Stimulated activated CD4-positive, alpha-beta T cell treated with anti-CD3 and anti-CD28 coated beads, Interleukin-2, amount 100 ng/mL, for 24 hours (primary cell): Measurements from ENCODE around the gene HPS3.
"Not testable (repeated sequence)": the region's sequence is repeated elsewhere in the genome, so short reads cannot be mapped to it uniquely, and the experiment has no call there.

Source experiments
- DNase-seq, 2 donors: peaks; one replicate each; pipeline ENCODE4 v3.0.0-alpha.2; 2020

The HPS3 gene

GRCh38 chr3:149196805-149197592 is 67.6 kb downstream of the HPS3 start:
- not testable (repeated sequence) for DNase-seq

GRCh38 chr3:149197669-149198068 is 68.2 kb downstream of the HPS3 start:
- DNase-seq = no peak

- DNase-seq = no peak
Measured at GRCh38 chr3:149198611-149199010, 69.2 kb downstream of the HPS3 start.

- no peak for DNase-seq
Measured at GRCh38 chr3:149199474-149199873, 70.0 kb downstream of the HPS3 start.

- no peak for DNase-seq
Measured at GRCh38 chr3:149203758-149204157, 74.3 kb downstream of the HPS3 start.

- DNase-seq = no peak
Measured at GRCh38 chr3:149204390-149204991, 75.1 kb downstream of the HPS3 start.

- DNase-seq = no peak
Measured at GRCh38 chr3:149207475-149207874, 78.0 kb downstream of the HPS3 start.

GRCh38 chr3:149209431-149209830 is 80.0 kb downstream of the HPS3 start:
- no peak for DNase-seq

- DNase-seq = no peak
Measured at GRCh38 chr3:149212386-149212785, 82.9 kb downstream of the HPS3 start.

GRCh38 chr3:149214702-149215101 is 85.3 kb downstream of the HPS3 start:
- no peak for DNase-seq

GRCh38 chr3:149215515-149215914 is 86.1 kb downstream of the HPS3 start:
- no peak for DNase-seq

GRCh38 chr3:149216193-149216869 is 86.9 kb downstream of the HPS3 start:
- no peak for DNase-seq

GRCh38 chr3:149217347-149217746 is 87.9 kb downstream of the HPS3 start:
- no peak for DNase-seq

- DNase-seq = not testable (repeated sequence)
Measured at GRCh38 chr3:149219380-149220121, 90.1 kb downstream of the HPS3 start.

GRCh38 chr3:149221783-149222517 is 92.5 kb downstream of the HPS3 start, which contains the start of gene CP:
CP (minus strand) TSS chr3:149221829; CDS start chr3:149221792, 37 bp downstream.
- no peak for DNase-seq
